ENCODE results near the gene ZSCAN30.

Gene ZSCAN30

GRCh38 chr18:35282353-35282752 lies 7.7 kb downstream of the ZSCAN30 start:
- DNase-seq (ENCODE audit: extremely low read depth in 1 of 2, low read depth in 1 of 2): no peak

GRCh38 chr18:35278969-35279368 lies 11.1 kb downstream of the ZSCAN30 start:
- no peak for DNase-seq (ENCODE audit: extremely low read depth in 1 of 2, low read depth in 1 of 2)

- no peak for DNase-seq (ENCODE audit: extremely low read depth in 1 of 2, low read depth in 1 of 2)
These were observed 11.9 kb downstream of the ZSCAN30 start for GRCh38 chr18:35278085-35278484.

GRCh38 chr18:35277633-35278032 lies 12.4 kb downstream of the ZSCAN30 start:
- no peak for DNase-seq (ENCODE audit: extremely low read depth in 1 of 2, low read depth in 1 of 2)

- no peak for DNase-seq (ENCODE audit: extremely low read depth in 1 of 2, low read depth in 1 of 2)
These were observed 13.8 kb downstream of the ZSCAN30 start for GRCh38 chr18:35276267-35276666.

- no peak for DNase-seq (ENCODE audit: extremely low read depth in 1 of 2, low read depth in 1 of 2)
These were observed 18.4 kb downstream of the ZSCAN30 start for GRCh38 chr18:35271656-35272055.

GRCh38 chr18:35268821-35269220 lies 21.2 kb downstream of the ZSCAN30 start:
- no peak for DNase-seq (ENCODE audit: extremely low read depth in 1 of 2, low read depth in 1 of 2)

- no peak for DNase-seq (ENCODE audit: extremely low read depth in 1 of 2, low read depth in 1 of 2)
These were observed 22.2 kb downstream of the ZSCAN30 start for GRCh38 chr18:35267809-35268208.

GRCh38 chr18:35267161-35267651 lies 22.8 kb downstream of the ZSCAN30 start:
- DNase-seq (ENCODE audit: extremely low read depth in 1 of 2, low read depth in 1 of 2): peak in 1 of 2 donors; percentile 41

GRCh38 chr18:35264409-35264808 lies 25.6 kb downstream of the ZSCAN30 start:
- no peak for DNase-seq (ENCODE audit: extremely low read depth in 1 of 2, low read depth in 1 of 2)

- no peak for DNase-seq (ENCODE audit: extremely low read depth in 1 of 2, low read depth in 1 of 2)
These were observed 33.1 kb downstream of the ZSCAN30 start for GRCh38 chr18:35256947-35257346.

- DNase-seq (ENCODE audit: extremely low read depth in 1 of 2, low read depth in 1 of 2): no peak
These were observed 36.3 kb downstream of the ZSCAN30 start for GRCh38 chr18:35253655-35254287.

GRCh38 chr18:35252466-35252865 lies 37.6 kb downstream of the ZSCAN30 start:
- DNase-seq (ENCODE audit: extremely low read depth in 1 of 2, low read depth in 1 of 2): no peak

GRCh38 chr18:35248429-35248828 lies 41.6 kb downstream of the ZSCAN30 start:
- DNase-seq (ENCODE audit: extremely low read depth in 1 of 2, low read depth in 1 of 2): no peak

GRCh38 chr18:35247412-35248249 lies 42.4 kb downstream of the ZSCAN30 start:
- no peak for DNase-seq (ENCODE audit: extremely low read depth in 1 of 2, low read depth in 1 of 2)

GRCh38 chr18:35246831-35247230 lies 43.2 kb downstream of the ZSCAN30 start:
- no peak for DNase-seq (ENCODE audit: extremely low read depth in 1 of 2, low read depth in 1 of 2)

GRCh38 chr18:35245719-35246317 lies 44.2 kb downstream of the ZSCAN30 start:
- no peak for DNase-seq (ENCODE audit: extremely low read depth in 1 of 2, low read depth in 1 of 2)

GRCh38 chr18:35244671-35245070 lies 45.4 kb downstream of the ZSCAN30 start:
- no peak for DNase-seq (ENCODE audit: extremely low read depth in 1 of 2, low read depth in 1 of 2)

GRCh38 chr18:35242426-35242825 lies 47.6 kb downstream of the ZSCAN30 start:
- DNase-seq (ENCODE audit: extremely low read depth in 1 of 2, low read depth in 1 of 2): no peak

- no peak for DNase-seq (ENCODE audit: extremely low read depth in 1 of 2, low read depth in 1 of 2)
These were observed 48.6 kb downstream of the ZSCAN30 start for GRCh38 chr18:35241448-35241804.

- peak; percentile 90 to 96 for DNase-seq (ENCODE audit: extremely low read depth in 1 of 2, low read depth in 1 of 2)
These were observed 49.2 kb downstream of the ZSCAN30 start, which contains the start of gene ZNF397 for GRCh38 chr18:35240664-35241447. Gene ZNF397 (plus strand): TSS chr18:35241034. CDS start chr18:35242471, 1,437 bp downstream.

Data from stimulated activated CD8-positive, alpha-beta memory T cell treated with anti-CD3 and anti-CD28 coated beads, Interleukin-7, amount 100 ng/mL, for 48 hours (primary cell).